HG03060 (cell line): ENCODE results near the gene NOTCH1.
"Not testable (repeated sequence)": the region's sequence is repeated elsewhere in the genome, so short reads cannot be mapped to it uniquely, and the experiment has no call there.

Experiments used
- ATAC-seq: cut with Tn5 transposase; IDR thresholded peaks from one replicate; pipeline ENCODE4 v1.9.1; 2021; ENCODE audit warnings: low read depth, moderate number of reproducible peaks; ENCODE audit not compliant: unreplicated experiment

The NOTCH1 gene

GRCh38 chr9:136579650-136580219 lies 33.9 kb upstream of the NOTCH1 start:
- not testable (repeated sequence) for ATAC-seq

- ATAC-seq: no peak
These were observed 33.2 kb upstream of the NOTCH1 start for GRCh38 chr9:136578915-136579649.

- no peak for ATAC-seq
These were observed 32.7 kb upstream of the NOTCH1 start for GRCh38 chr9:136578626-136578914.

GRCh38 chr9:136577941-136578625 lies 32.2 kb upstream of the NOTCH1 start:
- no peak for ATAC-seq

GRCh38 chr9:136576269-136576626 lies 30.4 kb upstream of the NOTCH1 start:
- no peak for ATAC-seq

- no peak for ATAC-seq
These were observed 29.9 kb upstream of the NOTCH1 start for GRCh38 chr9:136575626-136576268.

GRCh38 chr9:136574606-136575005 lies 28.8 kb upstream of the NOTCH1 start:
- ATAC-seq: not testable (repeated sequence)

- no peak for ATAC-seq
These were observed 27.2 kb upstream of the NOTCH1 start for GRCh38 chr9:136572828-136573625.

GRCh38 chr9:136572003-136572827 lies 26.4 kb upstream of the NOTCH1 start:
- ATAC-seq: no peak

GRCh38 chr9:136571531-136571930 lies 25.7 kb upstream of the NOTCH1 start:
- no peak for ATAC-seq

GRCh38 chr9:136570916-136571315 lies 25.1 kb upstream of the NOTCH1 start:
- no peak for ATAC-seq

- no peak for ATAC-seq
These were observed 24.5 kb upstream of the NOTCH1 start for GRCh38 chr9:136570191-136570845.

- ATAC-seq: no peak
These were observed 23.8 kb upstream of the NOTCH1 start for GRCh38 chr9:136569526-136570148.

GRCh38 chr9:136568288-136569081 lies 22.6 kb upstream of the NOTCH1 start:
- no peak for ATAC-seq

- no peak for ATAC-seq
These were observed 21.9 kb upstream of the NOTCH1 start for GRCh38 chr9:136567651-136568287.

- ATAC-seq: no peak
These were observed 21.1 kb upstream of the NOTCH1 start for GRCh38 chr9:136566901-136567300.

- ATAC-seq: no peak
These were observed 20.7 kb upstream of the NOTCH1 start for GRCh38 chr9:136566553-136566895.
